HUES64 (cell line): ENCODE measurements around the gene PARD3. TPM values are rescaled to one million over a fixed set of nuclear protein-coding genes. Genes with fewer than 3 reads are reported as not detected.

Source experiments
- H3K27ac ChIP-seq: 2 replicates; pipeline ENCODE4 v1.7.0; 2013; ENCODE audit warnings: low read depth, low read length, inconsistent platforms
- H3K27me3 ChIP-seq: 2 replicates; pipeline ENCODE4 v1.6.1; 2013; ENCODE audit warnings: mild to moderate bottlenecking, low read length; ENCODE audit not compliant: insufficient read depth
- H3K36me3 ChIP-seq: 2 replicates; pipeline ENCODE4 v1.6.1; 2013; ENCODE audit warnings: mild to moderate bottlenecking, low read length; ENCODE audit not compliant: insufficient read depth
- H3K4me1 ChIP-seq: 2 replicates; pipeline ENCODE4 v1.6.1; 2013; ENCODE audit warnings: mild to moderate bottlenecking, low read length, moderate library complexity; ENCODE audit not compliant: insufficient read depth
- H3K4me3 ChIP-seq: 2 replicates; pipeline ENCODE4 v1.5.1; 2013; ENCODE audit warnings: mild to moderate bottlenecking, low read length, moderate library complexity
- H3K9ac ChIP-seq: 2 replicates; pipeline ENCODE4 v1.6.1; 2013; ENCODE audit warnings: mild to moderate bottlenecking, low read depth, low read length
- H3K9me3 ChIP-seq: 2 replicates; pipeline ENCODE4 v1.6.1; 2013; ENCODE audit warnings: low read depth, low read length; ENCODE audit not compliant: insufficient read depth
- WGBS: fragments of 150-250, 120-280 bp; methylation state at CpG from one replicate; pipeline ENCODE4 v1.1.7; 2013; ENCODE audit warnings: missing lambda C conversion rate; 5-methylcytosine and 5-hydroxymethylcytosine counted together
- polyA plus RNA-seq, 2 experiments: library from polyadenylated mRNA; stranded (reverse); fragments of 50-300 nt; gene quantifications; one replicate each; pipeline ENCODE4 v1.2.3, GENCODE V29; 2013

Gene PARD3
- polyA plus RNA-seq (2013, experiment 1 of 2) = 32.7 TPM
- polyA plus RNA-seq (2013, experiment 2 of 2) = 32.1 TPM

DNA sequence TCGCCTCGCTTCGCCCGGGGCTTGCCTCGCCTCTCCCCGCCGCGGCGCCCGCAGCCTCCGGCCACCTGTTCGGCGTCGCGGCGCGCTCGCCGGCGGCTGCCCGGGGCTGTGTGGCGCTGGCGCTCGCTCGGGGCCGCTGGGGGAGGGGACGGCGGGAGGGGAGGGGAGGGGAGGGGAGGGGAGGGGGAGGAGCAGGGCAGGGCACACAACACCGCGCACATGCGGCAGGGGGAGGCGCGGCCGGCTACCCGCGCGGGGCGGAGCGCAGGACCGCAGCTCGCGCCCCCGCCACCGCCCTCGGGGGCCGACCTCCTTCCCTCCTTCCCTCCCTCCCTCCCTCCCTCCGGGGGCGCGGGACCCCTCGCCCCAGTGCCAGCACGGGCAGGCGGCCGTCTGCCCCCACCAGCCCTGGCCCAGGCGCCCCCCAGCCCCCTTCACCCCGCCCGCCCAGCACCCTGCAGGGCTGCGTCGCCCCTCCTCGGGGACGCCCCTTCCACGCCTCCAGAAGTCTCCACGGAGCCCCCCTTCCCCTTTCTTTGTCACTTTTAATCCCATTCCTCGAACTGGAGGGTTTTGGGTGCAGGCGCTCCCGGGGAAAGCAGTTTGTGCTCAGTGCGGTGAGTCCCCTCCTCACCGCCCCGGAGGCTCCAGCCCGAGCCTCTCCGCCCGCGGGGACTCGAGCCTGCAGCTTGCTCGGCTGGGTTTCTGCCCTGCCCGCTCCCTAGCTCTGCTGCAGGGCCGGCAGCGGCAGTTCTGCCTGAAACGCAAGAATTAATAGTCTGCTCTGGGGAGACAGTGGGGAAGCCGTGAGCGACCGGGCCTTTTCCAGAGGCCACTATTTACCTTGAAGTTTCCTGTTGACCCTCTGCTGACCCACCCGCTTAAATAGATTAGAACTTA lies at the start of gene PARD3:
TSS of gene PARD3 (minus strand) at position 112 of the 900 bp plus-strand sequence. CDS start 301 bp downstream, outside the sequence.
- Histone ChIP-seq H3K9ac (peak within 1 kb of the TSS; percentile 88), H3K36me3 (no peaks in the 10 kb centered on the region), H3K27ac (peak within 1 kb of the TSS; percentile 94), H3K27me3 (peaks cover 26% of the 10 kb centered on the region), H3K4me1 (peaks cover 23% of the 10 kb centered on the region), H3K9me3 (no peaks in the 10 kb centered on the region), H3K4me3 (peak within 1 kb of the TSS; percentile 81)
- WGBS = under 1% methylated on average over 72 of the region's 82 CpGs

DNA sequence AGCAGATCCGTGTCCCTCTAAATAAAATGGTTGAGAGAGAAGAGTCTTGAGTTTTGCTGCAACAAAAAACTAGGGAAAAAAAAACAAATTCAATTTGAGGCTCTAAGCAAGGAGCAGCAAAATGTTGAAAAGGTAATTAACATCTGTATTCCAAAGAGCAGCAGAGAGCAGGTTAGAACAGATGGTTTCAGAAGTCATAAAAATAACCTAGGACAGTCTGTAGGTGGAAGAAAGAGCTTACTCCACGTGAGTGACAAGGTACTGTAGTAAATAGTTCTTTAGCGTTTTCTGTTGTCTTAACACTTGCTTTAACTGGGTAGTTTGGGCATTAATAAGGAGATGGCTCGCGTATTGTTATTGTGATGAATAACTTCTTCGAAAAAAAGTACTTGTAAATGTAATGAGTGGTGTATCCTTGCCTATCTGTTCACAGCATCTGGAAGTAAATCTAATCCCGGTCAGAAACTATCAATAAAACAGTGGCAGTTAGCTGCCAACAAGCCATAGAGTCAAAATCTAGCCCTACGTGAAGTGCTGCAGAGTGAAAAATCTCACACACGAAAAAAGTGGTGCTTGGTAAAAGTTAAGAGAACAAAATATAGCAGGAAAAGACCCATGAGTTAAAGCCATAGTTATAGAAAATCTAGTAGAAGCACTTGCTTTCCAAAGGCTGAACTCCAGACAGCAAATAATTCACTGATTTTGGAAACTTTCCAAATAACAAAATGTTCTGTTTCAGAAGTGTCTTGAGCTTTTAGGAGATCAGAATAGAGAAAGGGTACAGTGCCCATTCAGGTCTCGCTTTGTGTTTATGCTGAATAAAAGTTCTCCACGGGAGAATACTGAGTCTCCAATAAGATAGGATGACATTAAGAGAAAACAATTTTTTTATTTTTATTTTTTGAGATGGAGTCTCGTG lies 49.3 kb upstream of the PARD3 start:
- Histone ChIP-seq H3K4me3 (no peak overlapping the region), H3K4me1 (peaks cover 16% of the 10 kb centered on the region), H3K9me3 (no peaks in the 10 kb centered on the region), H3K36me3 (no peaks in the 10 kb centered on the region), H3K27me3 (no peaks in the 10 kb centered on the region), H3K27ac (no peak overlapping the region), H3K9ac (no peak overlapping the region)
- 81% methylated on average over 12 of the region's 12 CpGs for WGBS

DNA sequence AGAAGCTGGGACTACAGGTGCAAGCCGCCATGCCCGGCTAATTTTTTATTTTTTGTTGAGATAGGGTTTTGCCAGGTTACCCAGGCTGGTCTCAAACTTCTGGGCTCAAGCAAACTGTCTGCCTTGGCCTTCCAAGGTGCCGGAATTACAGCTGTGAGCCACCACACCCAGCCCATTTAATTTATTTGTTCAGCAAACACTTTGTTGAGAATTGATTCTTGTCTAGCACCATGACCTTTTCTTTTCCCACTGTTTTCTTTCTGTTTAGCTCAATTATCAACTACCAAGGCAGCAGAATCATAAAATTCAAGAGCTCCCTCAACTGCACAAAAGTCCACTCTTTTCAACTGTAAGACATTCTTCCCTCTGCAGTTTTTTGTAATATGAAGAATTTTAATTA lies 47.8 kb upstream of the PARD3 start:
- no peaks in the 10 kb centered on the region for H3K9me3 ChIP-seq
- WGBS = 92% methylated on average over 2 of the region's 3 CpGs
- H3K4me3 ChIP-seq = no peak overlapping the region
- H3K4me1 ChIP-seq = peaks cover 19% of the 10 kb centered on the region
- no peaks in the 10 kb centered on the region for H3K27me3 ChIP-seq
- H3K36me3 ChIP-seq = no peaks in the 10 kb centered on the region
- H3K9ac ChIP-seq = no peak overlapping the region
- H3K27ac ChIP-seq = no peak overlapping the region

DNA sequence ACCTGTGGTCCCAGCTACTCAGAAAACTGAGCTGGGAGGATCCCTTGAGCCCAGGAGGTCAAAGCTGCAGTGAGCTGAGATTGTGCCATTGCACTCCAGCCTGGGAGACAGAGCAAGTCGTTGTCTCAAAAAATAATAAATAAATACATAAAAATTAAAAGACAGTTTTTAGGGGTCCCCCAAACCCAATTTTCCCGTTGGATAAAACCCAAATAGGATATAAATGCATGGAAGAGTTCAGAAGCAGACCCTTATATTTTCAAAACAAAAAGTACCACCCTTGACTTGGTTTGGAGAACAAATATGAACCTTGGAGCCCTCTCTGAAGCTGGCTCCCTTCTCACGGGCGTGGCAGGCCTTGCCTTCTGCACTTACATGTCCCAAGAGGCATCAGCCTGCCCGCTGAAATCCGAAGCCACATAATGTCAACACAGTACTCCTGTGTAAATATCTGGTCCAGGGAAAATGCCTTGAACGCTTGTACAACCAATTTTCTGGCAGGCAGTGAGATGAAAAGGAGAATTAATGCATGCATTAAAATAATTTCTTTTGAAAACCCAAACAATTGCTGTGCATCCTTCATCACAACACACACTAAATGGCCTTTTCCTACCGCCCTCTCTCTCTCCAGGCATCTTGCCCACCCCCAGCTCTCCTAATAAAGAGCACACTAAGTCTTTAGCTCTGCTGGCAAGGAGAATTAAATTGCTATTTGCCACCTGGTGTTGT lies 46.4 kb upstream of the PARD3 start:
- Histone ChIP-seq H3K9ac (no peak overlapping the region), H3K27ac (no peak overlapping the region), H3K36me3 (no peaks in the 10 kb centered on the region), H3K27me3 (no peaks in the 10 kb centered on the region), H3K4me3 (no peak overlapping the region), H3K9me3 (no peaks in the 10 kb centered on the region), H3K4me1 (peaks cover 19% of the 10 kb centered on the region)
- 76% methylated on average over 6 of the region's 8 CpGs for WGBS

DNA sequence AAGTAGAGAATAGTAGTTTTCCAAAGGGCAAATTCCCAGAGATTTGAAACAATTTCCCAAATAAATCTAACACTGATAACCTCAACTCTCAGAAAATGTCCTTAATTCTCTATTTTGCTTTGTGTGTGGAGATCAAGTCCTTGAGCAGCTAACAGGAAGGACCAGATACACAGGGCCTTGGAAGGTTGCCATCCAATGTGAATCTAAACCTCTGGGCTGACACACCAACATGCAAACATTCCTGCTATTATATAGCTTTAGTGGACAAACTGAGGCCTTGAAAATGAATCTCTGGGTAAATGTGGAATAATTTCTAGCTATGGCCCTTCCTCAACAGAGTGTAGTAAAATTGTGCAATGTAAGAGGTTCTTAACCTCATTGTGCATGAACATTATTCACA lies 44.1 kb upstream of the PARD3 start:
- no peaks in the 10 kb centered on the region for H3K9me3 ChIP-seq
- H3K27me3 ChIP-seq = no peaks in the 10 kb centered on the region
- H3K27ac ChIP-seq = no peak overlapping the region
- no peaks in the 10 kb centered on the region for H3K36me3 ChIP-seq
- peaks cover 14% of the 10 kb centered on the region for H3K4me1 ChIP-seq
- H3K4me3 ChIP-seq = no peak overlapping the region
- no peak overlapping the region for H3K9ac ChIP-seq

DNA sequence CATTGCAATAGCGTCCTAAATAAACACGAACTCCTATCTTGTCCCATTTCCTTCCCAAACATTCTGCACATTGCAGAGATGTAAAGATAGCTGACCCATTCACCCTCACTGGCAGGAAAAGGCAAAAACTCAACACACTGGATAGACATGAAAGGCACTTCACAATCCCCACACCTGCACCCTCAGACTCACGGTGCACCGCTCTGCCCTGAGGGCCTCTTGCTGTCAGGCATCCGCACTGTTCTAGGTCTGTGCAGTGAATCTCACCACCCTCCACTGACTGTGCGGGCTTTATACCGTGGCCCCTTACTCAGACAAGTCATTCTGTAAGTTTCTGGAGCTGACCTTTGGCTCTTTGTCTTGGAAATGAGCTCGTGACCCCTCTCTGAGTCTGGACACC lies 42.9 kb upstream of the PARD3 start:
- Histone ChIP-seq H3K9me3 (no peaks in the 10 kb centered on the region), H3K27ac (no peak overlapping the region), H3K36me3 (no peaks in the 10 kb centered on the region), H3K4me3 (no peak overlapping the region), H3K27me3 (no peaks in the 10 kb centered on the region), H3K4me1 (peaks cover 11% of the 10 kb centered on the region), H3K9ac (no peak overlapping the region)
- WGBS = 79% methylated on average over 8 of the region's 8 CpGs

DNA sequence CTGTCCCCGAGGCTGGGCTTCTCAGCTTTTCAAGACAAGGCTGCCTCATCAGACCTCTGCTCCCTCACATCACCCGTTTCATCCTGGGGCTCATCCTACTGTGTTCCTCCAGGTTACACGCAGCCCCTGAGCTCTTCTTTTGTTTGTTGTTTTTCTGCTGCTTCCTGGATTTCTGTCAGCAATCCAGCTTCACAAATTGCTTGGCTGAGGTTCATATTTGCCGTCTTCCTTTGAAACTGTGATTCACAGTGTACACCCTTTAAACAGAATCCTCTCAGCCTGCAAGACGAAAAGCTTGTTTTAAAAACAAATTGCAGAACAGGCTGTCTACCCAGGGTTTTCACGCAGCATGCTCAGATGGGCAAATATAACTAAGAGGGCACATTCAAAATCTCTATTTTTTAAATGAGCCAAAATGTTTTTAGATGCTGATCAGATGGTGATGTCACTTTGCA lies 39.1 kb upstream of the PARD3 start:
- H3K27me3 ChIP-seq = no peaks in the 10 kb centered on the region
- no peak overlapping the region for H3K4me3 ChIP-seq
- no peaks in the 10 kb centered on the region for H3K9me3 ChIP-seq
- H3K9ac ChIP-seq = no peak overlapping the region
- no peaks in the 10 kb centered on the region for H3K36me3 ChIP-seq
- H3K27ac ChIP-seq = no peak overlapping the region
- peaks cover 4% of the 10 kb centered on the region; the same call in 1 of the 2 replicates for H3K4me1 ChIP-seq
- WGBS = 83% methylated on average over 6 of the region's 6 CpGs

DNA sequence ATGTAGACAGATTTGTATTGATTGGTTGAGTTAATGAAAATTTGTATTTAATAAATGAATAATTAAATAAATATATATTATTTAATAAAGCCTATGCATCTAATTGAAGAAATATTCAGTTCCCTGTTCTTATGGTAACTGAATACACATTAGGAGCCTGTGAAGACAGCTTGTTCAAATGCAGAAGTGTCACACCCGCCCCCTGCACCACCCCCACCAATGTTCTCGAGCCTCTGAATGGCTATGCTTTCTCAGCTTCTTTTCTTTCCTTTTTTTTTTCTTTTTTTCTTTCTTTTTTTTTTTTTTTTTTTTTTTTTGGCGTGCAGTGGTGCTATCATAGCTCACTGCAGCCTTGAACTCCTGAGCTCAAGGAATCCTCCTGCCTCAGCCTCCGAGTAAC lies 38.3 kb upstream of the PARD3 start:
- 81% methylated on average over 4 of the region's 4 CpGs for WGBS
- Histone ChIP-seq H3K4me1 (peaks cover 4% of the 10 kb centered on the region; the same call in 1 of the 2 replicates), H3K4me3 (no peak overlapping the region), H3K27ac (no peak overlapping the region), H3K9me3 (no peaks in the 10 kb centered on the region), H3K9ac (no peak overlapping the region), H3K27me3 (no peaks in the 10 kb centered on the region), H3K36me3 (no peaks in the 10 kb centered on the region)

DNA sequence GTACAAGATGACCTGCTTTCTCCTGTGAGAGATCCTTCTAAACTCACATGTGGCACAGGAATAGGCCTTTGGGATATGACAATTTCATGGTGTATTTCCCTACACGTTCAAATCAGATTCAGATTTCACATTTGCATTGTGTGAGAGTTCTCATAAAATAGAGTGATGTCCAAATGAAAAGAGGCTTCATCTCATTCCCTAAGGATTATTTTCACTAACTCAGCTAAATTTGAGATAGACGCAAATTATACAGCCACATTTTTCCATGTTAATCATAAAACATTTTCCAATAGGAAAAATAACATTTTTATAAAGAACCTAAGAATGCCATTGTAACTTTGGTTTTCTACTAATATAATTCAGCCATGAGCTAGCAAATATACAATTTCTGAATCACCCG lies 35.5 kb upstream of the PARD3 start:
- H3K27ac ChIP-seq = no peak overlapping the region
- H3K27me3 ChIP-seq = no peaks in the 10 kb centered on the region
- no peaks in the 10 kb centered on the region for H3K9me3 ChIP-seq
- WGBS = 92% methylated on average over 3 of the region's 3 CpGs
- H3K9ac ChIP-seq = no peak overlapping the region
- no peaks in the 10 kb centered on the region for H3K4me1 ChIP-seq
- H3K36me3 ChIP-seq = no peaks in the 10 kb centered on the region
- H3K4me3 ChIP-seq = no peak overlapping the region

DNA sequence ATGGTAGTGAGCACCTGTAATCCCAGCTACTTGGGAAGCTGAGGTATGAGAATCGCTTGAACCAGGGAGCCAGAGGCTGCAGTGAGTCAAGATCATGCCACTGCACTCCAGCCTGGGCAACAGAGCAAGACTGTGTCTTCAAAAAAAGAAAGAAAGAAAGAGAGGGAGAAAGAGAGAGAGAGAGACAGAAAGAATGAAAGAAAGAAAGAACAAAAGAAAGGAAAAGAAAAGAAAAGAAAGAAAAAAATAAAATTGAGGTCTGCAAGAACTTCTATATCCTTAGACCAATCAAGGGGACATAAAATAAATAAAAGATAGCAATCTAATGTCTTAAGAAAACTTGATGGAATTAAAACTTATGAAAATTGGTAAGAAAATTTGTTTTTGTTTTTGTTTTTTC lies 34.9 kb upstream of the PARD3 start:
- H3K4me3 ChIP-seq = no peak overlapping the region
- H3K4me1 ChIP-seq = no peaks in the 10 kb centered on the region
- H3K9me3 ChIP-seq = no peaks in the 10 kb centered on the region
- no peak overlapping the region for H3K27ac ChIP-seq
- no peaks in the 10 kb centered on the region for H3K36me3 ChIP-seq
- no peak overlapping the region for H3K9ac ChIP-seq
- H3K27me3 ChIP-seq = no peaks in the 10 kb centered on the region
- WGBS = 91% methylated on average over 1 of the region's 1 CpG
